HG03558 (cell line): Measurements from ENCODE around the gene KXD1.
"Not testable (repeated sequence)": the region's sequence is repeated elsewhere in the genome, so short reads cannot be mapped to it uniquely, and the experiment has no call there.

ENCODE experiments used
- ATAC-seq: cut with Tn5 transposase; IDR thresholded peaks from one replicate; pipeline ENCODE4 v1.9.1; 2021; ENCODE audit warnings: moderate number of reproducible peaks; ENCODE audit not compliant: unreplicated experiment; ENCODE audit errors: extremely low read depth

The KXD1 gene

GRCh38 chr19:18533058-18533457 lies 24.6 kb upstream of the KXD1 start:
- ATAC-seq = no peak

GRCh38 chr19:18536475-18536874 lies 21.2 kb upstream of the KXD1 start:
- ATAC-seq = no peak

- ATAC-seq = no peak
These were observed 20.2 kb upstream of the KXD1 start for GRCh38 chr19:18537431-18537830.

- no peak for ATAC-seq
These were observed 19.6 kb upstream of the KXD1 start for GRCh38 chr19:18538115-18538514.

- no peak for ATAC-seq
These were observed 18.3 kb upstream of the KXD1 start for GRCh38 chr19:18539372-18539771.

- not testable (repeated sequence) for ATAC-seq
These were observed 17.5 kb upstream of the KXD1 start for GRCh38 chr19:18540200-18540599.

GRCh38 chr19:18541258-18541991 lies 16.2 kb upstream of the KXD1 start:
- ATAC-seq = no peak

GRCh38 chr19:18541992-18542940 lies 15.4 kb upstream of the KXD1 start:
- ATAC-seq = no peak

GRCh38 chr19:18542941-18543813 lies 14.5 kb upstream of the KXD1 start, which contains the start of gene FKBP8:
TSS of gene FKBP8 (minus strand) at chr19:18543573. CDS start at chr19:18541970, 1,603 bp downstream.
- no peak for ATAC-seq

GRCh38 chr19:18543814-18544475 lies 13.7 kb upstream of the KXD1 start:
- ATAC-seq = no peak

GRCh38 chr19:18551631-18552030 lies 6.0 kb upstream of the KXD1 start:
- no peak for ATAC-seq

GRCh38 chr19:18558202-18558555 lies 509 bp downstream of the KXD1 start:
- ATAC-seq = no peak

- ATAC-seq = no peak
These were observed 934 bp downstream of the KXD1 start for GRCh38 chr19:18558604-18559003.

- no peak for ATAC-seq
These were observed 2.0 kb downstream of the KXD1 start for GRCh38 chr19:18559685-18560084.

GRCh38 chr19:18562086-18562485 lies 4.4 kb downstream of the KXD1 start:
- ATAC-seq = no peak

- no peak for ATAC-seq
These were observed 9.3 kb downstream of the KXD1 start for GRCh38 chr19:18566953-18567352.

- ATAC-seq = no peak
These were observed 10.7 kb downstream of the KXD1 start for GRCh38 chr19:18568367-18568766.

GRCh38 chr19:18571564-18572344 lies 14.1 kb downstream of the KXD1 start, which contains the start of gene UBA52:
TSS of gene UBA52 (plus strand) at chr19:18571857. CDS start at chr19:18573301, 1,444 bp downstream.
- ATAC-seq = peak; percentile 72

- ATAC-seq = no peak
These were observed 17.1 kb downstream of the KXD1 start for GRCh38 chr19:18574691-18575291.
